Measurements from ENCODE around the gene CALN1. TPM values are rescaled to one million over a fixed set of nuclear protein-coding genes. Genes with fewer than 3 reads are reported as not detected.

The CALN1 gene
- polyA plus RNA-seq, 1 donor (not counting 4 experiments of a cell fraction or from before 2014, with no cell fraction given): not detected

GRCh38 chr7:71731740-71732139, 680.4 kb downstream of the CALN1 start:
- no peak overlapping the region for H3K9ac ChIP-seq (ENCODE audit: control insufficient read depth, extremely low read depth, insufficient read depth, low read length)
- DNase-seq (ENCODE audit: low read depth, low spot score) (no peak), FAIRE-seq (no peak)
- no peaks in the 10 kb centered on the region for H3K36me3 ChIP-seq (ENCODE audit: control insufficient read depth in 2 of 2, extremely low read depth in 1 of 2, insufficient read depth in 2 of 2, low read length in 2 of 2)
- no peak overlapping the region for H3K4me3 ChIP-seq (ENCODE audit: control insufficient read depth in 2 of 3, extremely low read depth in 1 of 3, insufficient read depth in 2 of 3, low read depth in 1 of 3, low read length in 3 of 3)
- H3K4me2 ChIP-seq (ENCODE audit: control insufficient read depth, extremely low read depth, insufficient read depth, low read depth, low read length): no peak overlapping the region
- H3K9me1 ChIP-seq (ENCODE audit: control insufficient read depth, extremely low read depth, insufficient read depth, low read length): no peaks in the 10 kb centered on the region
- dilution Hi-C loops (cut with MboI; ENCODE audit: extremely low pct_ligation_motif_present, low sequenced_read_pairs): loop anchor here (25.0 kb wide), 1 partner anchor 869 kb away; no protein-coding TSS in a partner anchor
- no peaks in the 10 kb centered on the region for H3K79me2 ChIP-seq (ENCODE audit: control insufficient read depth, insufficient read depth, low read length)
- no peak overlapping the region for H3K27ac ChIP-seq (ENCODE audit: control insufficient read depth, insufficient read depth, low read length)
- TF ChIP-seq, protein P1, sequence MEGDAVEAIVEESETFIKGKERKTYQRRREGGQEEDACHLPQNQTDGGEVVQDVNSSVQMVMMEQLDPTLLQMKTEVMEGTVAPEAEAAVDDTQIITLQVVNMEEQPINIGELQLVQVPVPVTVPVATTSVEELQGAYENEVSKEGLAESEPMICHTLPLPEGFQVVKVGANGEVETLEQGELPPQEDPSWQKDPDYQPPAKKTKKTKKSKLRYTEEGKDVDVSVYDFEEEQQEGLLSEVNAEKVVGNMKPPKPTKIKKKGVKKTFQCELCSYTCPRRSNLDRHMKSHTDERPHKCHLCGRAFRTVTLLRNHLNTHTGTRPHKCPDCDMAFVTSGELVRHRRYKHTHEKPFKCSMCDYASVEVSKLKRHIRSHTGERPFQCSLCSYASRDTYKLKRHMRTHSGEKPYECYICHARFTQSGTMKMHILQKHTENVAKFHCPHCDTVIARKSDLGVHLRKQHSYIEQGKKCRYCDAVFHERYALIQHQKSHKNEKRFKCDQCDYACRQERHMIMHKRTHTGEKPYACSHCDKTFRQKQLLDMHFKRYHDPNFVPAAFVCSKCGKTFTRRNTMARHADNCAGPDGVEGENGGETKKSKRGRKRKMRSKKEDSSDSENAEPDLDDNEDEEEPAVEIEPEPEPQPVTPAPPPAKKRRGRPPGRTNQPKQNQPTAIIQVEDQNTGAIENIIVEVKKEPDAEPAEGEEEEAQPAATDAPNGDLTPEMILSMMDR (optimal IDR thresholded peaks at IDR 0.05 in 1 of 3, IDR thresholded peaks at IDR 0.05 in 1 of 3, conservative IDR thresholded peaks at IDR 0.05 in 1 of 3; ENCODE audit: extremely low read depth in 1 of 3, insufficient read depth in 2 of 3, low read length in 3 of 3): no peak
- no peak for TF ChIP-seq EZH2 (IDR thresholded peaks at IDR 0.05; ENCODE audit: low read length)
- no peaks in the 10 kb centered on the region for H3K9me3 ChIP-seq (ENCODE audit: control insufficient read depth, low read depth, low read length)
- no peak overlapping the region for H2AFZ ChIP-seq (ENCODE audit: control insufficient read depth, low read length)
- H3K27me3 ChIP-seq (ENCODE audit: control insufficient read depth, extremely low read depth, insufficient read depth, low read length): no peaks in the 10 kb centered on the region
- H4K20me1 ChIP-seq (ENCODE audit: control insufficient read depth, extremely low read depth, insufficient read depth, low read length): no peaks in the 10 kb centered on the region
- no peaks in the 10 kb centered on the region for H3K4me1 ChIP-seq (ENCODE audit: control insufficient read depth, extremely low read depth, insufficient read depth, low read length)

Small RNAs within 50 kb of the gene (small RNA-seq; reads per million reads assigned to genes)
- gene AC005011.1 (ENCODE audit: insufficient read length in 3 of 3, low read depth in 3 of 3, low replicate concordance in 1 of 3) (0 reads per million in 3 experiments), gene RNA5SP232 (ENCODE audit: insufficient read length in 3 of 3, low read depth in 3 of 3, low replicate concordance in 1 of 3) (0 to 1.3 (median 0.25) reads per million in 3 experiments)
